ENCODE data around the gene MRPS16.
"Not testable (repeated sequence)": the region's sequence is repeated elsewhere in the genome, so short reads cannot be mapped to it uniquely, and the experiment has no call there.

Gene MRPS16

GRCh38 chr10:73262105-73262730 lies 9.8 kb upstream of the MRPS16 start:
- TF ChIP-seq CTCF (IDR thresholded peaks at IDR 0.05; ENCODE audit: insufficient read depth, low read length) = no peak
- TF ChIP-seq SPI1 (IDR thresholded peaks at IDR 0.05; ENCODE audit: borderline replicate concordance, low read depth) = no peak
- no peak for TF ChIP-seq REST (IDR thresholded peaks at IDR 0.05; ENCODE audit: insufficient replicate concordance, low read depth)
- no peak for TF ChIP-seq POLR2AphosphoS5 (IDR thresholded peaks at IDR 0.05; ENCODE audit: low read depth)
- TF ChIP-seq GABPA (IDR thresholded peaks at IDR 0.05; ENCODE audit: low read depth) = no peak
- DNase-seq (ENCODE audit: low read depth in 1 of 2, low spot score in 1 of 2) = peak in 1 of 2 experiments; percentile 29
- Histone ChIP-seq H3K4me3 (replicated peaks; ENCODE audit: insufficient read depth, low read length) (no peak overlapping the region), H3K27ac (replicated peaks) (no peak overlapping the region), H3K27me3 (ENCODE audit: insufficient read depth, poor library complexity, severe bottlenecking) (no peaks in the 10 kb centered on the region)

GRCh38 chr10:73261362-73261995 lies 9.0 kb upstream of the MRPS16 start:
- Histone ChIP-seq H3K4me3 (replicated peaks; ENCODE audit: insufficient read depth, low read length) (no peak overlapping the region), H3K27ac (replicated peaks) (no peak overlapping the region), H3K27me3 (ENCODE audit: insufficient read depth, poor library complexity, severe bottlenecking) (no peaks in the 10 kb centered on the region)
- DNase-seq (ENCODE audit: low read depth in 1 of 2, low spot score in 1 of 2) = no peak
- TF ChIP-seq SPI1 (IDR thresholded peaks at IDR 0.05; ENCODE audit: borderline replicate concordance, low read depth) (no peak), CTCF (IDR thresholded peaks at IDR 0.05; ENCODE audit: insufficient read depth, low read length) (no peak), GABPA (IDR thresholded peaks at IDR 0.05; ENCODE audit: low read depth) (no peak), REST (IDR thresholded peaks at IDR 0.05; ENCODE audit: insufficient replicate concordance, low read depth) (no peak), POLR2AphosphoS5 (IDR thresholded peaks at IDR 0.05; ENCODE audit: low read depth) (no peak)

GRCh38 chr10:73258612-73259011 lies 6.2 kb upstream of the MRPS16 start:
- not testable (repeated sequence) for DNase-seq (ENCODE audit: low read depth in 1 of 2, low spot score in 1 of 2); H3K27me3 ChIP-seq (ENCODE audit: insufficient read depth, poor library complexity, severe bottlenecking); H3K4me3 ChIP-seq (replicated peaks; ENCODE audit: insufficient read depth, low read length); H3K27ac ChIP-seq (replicated peaks)

- Histone ChIP-seq H3K4me3 (replicated peaks; ENCODE audit: insufficient read depth, low read length) (peak overlapping the region; percentile 70), H3K27ac (replicated peaks) (peak overlapping the region; percentile 93)
Measured at GRCh38 chr10:73253225-73253555, 746 bp upstream of the MRPS16 start.

More at GRCh38 chr10:73253225-73253555, 746 bp upstream of the MRPS16 start:
- no peak for DNase-seq (ENCODE audit: low read depth in 1 of 2, low spot score in 1 of 2)
- TF ChIP-seq CTCF (IDR thresholded peaks at IDR 0.05; ENCODE audit: insufficient read depth, low read length) (no peak), GABPA (IDR thresholded peaks at IDR 0.05; ENCODE audit: low read depth) (no peak), POLR2AphosphoS5 (IDR thresholded peaks at IDR 0.05; ENCODE audit: low read depth) (no peak), REST (IDR thresholded peaks at IDR 0.05; ENCODE audit: insufficient replicate concordance, low read depth) (no peak), SPI1 (IDR thresholded peaks at IDR 0.05; ENCODE audit: borderline replicate concordance, low read depth) (no peak)
- H3K27me3 ChIP-seq (ENCODE audit: insufficient read depth, poor library complexity, severe bottlenecking) = no peaks in the 10 kb centered on the region

Measured in HL-60 (cell line).